Stimulated activated CD8-positive, alpha-beta memory T cell treated with anti-CD3 and anti-CD28 coated beads, Interleukin-15, amount 100 ng/mL, for 4 hours (primary cell): ENCODE measurements around the gene COX20.
"Not testable (repeated sequence)": the region's sequence is repeated elsewhere in the genome, so short reads cannot be mapped to it uniquely, and the experiment has no call there.

Experiments used
- DNase-seq, 2 donors: peaks; one replicate each; pipeline ENCODE4 v3.0.0-alpha.2; 2020; ENCODE audit warnings: low read depth in 2 of 2

Gene COX20

DNA sequence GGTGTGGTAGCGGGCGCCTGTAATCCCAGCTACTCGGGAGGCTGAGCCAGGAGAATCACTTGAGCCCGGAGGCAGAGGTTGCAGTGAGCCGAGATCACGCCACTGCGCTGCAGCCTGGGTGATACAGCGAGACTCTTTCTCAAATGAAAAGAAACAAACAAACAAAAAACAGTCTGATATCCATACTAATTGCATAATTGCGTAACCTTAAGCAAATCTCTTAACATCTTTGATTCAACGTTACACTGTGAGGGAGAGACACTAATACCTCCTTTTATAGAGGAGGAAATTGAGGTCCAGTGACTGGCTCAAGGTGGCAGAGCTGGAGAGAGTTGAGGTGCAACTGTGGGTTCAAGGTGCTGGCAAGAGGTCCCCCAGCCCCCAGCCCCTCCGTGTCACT lies 12.6 kb upstream of the COX20 start:
- DNase-seq, result no peak

DNA sequence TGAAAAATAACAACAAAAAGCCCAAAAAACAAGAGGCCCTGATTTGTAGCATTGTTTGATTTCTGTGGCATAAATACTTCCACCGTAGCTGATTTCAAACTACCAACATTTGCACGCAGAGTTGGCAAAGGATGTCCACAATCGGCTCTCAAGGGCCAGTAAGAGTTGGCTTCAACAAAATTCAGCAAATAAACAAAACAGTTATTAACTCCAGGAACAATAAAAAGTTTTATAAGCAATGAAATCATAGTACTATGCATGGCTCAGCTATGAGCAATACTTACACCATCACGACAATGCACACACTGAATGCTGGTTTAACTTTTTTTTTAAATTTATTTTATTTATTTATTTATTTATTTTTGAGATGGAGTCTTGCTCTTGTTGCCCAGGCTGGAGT lies 8.7 kb upstream of the COX20 start:
- no peak for DNase-seq

DNA sequence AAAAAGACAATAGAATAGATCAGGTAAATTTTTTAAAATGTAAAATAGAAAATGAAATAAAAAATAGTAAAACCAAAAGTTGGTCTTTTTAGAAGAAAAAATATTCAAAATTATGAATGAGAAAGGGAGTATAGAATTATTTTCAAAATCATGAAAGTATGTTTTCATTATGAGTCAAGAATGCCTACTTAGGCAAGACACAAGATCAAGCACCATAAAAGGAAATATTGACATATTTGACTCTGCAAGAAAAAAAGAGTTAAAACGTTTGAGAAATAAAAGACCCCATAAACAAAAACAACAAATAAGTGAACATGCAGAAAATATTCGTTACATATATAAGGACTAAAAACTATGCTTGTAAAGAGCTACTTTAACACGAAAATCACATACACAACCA lies 4.8 kb upstream of the COX20 start:
- DNase-seq, result no peak

DNA sequence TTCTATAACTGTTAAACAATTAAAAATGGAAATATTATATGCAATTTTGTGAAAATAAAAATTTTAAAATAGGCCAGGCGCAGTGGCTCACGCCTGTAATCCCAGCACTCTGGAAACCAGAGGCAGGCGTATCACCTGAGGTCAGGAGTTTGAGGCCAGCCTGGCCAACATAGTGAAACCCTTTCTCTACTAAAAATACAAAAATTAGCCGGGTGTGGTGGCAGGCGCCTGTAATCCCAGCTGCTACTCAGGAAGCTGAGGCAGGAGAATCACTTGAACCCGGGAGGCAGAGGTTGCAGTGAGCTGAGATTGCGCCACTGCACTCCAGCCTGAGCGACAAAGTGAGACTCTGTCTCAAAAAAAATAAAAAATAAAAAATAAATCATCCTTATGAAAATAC lies 2.2 kb upstream of the COX20 start:
- not testable (repeated sequence) for DNase-seq

DNA sequence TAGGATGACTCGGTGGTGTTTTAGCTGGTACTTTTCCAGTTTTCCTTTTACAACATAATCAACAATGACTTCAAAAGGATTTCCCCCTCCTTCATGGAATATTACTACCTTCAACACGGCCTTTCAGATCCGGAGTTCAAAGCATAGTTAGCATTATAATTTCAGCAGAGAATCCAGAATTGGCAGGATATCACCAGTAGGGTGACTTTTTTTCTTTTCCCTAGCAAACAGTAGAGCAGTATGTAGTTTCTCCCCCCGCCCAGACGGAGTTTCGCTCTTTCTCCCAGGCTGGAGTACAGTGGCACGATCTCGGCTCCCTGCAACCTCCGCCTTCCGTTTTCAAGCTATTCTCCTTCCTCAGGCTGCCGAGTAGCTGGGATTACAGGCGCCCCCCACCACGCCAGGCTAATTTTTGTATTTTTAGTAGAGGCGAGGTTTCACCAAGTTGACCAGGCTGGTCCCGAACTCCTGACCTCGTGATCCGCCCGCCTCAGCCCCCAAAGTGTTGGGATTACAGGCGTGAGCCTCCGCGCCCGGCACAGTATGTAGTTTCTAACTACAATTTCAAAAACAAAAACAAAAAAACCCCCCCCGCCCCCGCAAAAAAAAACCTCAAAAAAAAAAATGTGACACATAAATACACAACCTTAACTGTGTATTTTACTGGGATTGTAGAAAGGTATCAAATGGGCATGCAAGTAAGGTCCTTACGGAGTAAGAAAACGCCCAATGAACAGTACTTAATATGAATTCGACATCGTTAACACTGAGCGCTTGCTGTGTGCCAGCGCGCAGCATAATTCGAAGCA lies 1.5 kb upstream of the COX20 start:
- DNase-seq, result peak in 1 of 2 donors; percentile 15

DNA sequence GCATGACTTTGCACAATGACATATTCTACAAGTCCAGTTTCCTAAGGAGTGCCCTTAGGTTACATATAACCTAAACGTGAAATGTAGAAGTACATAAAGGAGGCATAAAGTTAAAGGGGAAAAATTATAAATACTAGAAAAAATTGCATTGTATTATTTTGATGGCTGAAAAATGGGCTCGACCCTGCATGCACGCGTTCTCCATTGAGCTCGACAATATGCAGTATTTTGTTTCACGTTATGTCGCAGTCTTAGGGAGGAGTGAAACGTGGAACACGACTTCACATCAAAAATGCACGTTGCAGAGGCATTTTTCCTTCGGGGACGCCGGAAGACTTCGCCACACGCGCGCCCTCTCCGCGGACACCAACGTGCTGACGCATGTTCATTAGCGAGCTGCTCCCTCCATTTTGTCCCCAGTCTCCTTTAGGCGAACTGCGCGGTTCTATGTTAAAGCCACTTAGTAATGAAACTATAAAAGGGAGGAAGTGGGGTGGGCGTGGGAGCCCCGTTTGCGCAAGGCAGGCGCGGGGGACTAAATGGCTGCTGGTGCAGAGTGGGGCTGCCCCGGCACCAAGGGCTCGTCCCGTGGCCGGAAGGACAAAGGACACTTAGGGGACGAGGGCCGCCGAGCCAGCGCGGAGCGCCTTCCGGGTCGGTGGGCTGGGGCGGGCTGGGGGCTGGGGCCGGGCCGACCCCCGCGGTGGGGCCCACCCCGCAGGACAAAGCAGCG lies 749 bp upstream of the COX20 start:
- peak; percentile 79 to 86 for DNase-seq

DNA sequence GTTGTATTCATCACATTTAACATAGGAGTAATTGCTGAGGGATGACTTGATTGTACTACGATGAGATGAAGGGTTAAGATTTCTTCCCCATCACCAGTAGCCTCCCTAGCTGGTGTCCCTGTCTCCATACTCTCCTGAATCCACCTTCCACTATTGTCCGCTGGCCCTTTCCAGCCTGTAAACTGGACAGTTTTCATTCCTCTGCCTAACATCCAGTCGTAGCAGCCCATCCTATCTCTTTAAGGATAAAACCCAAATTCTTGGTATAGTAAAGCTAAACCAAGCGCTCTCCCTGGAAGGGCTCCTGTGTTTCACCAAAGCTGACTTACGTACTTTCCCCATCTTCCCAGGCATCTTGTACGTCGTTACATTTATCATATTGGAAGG lies 670 bp downstream of the COX20 start:
- no peak for DNase-seq

DNA sequence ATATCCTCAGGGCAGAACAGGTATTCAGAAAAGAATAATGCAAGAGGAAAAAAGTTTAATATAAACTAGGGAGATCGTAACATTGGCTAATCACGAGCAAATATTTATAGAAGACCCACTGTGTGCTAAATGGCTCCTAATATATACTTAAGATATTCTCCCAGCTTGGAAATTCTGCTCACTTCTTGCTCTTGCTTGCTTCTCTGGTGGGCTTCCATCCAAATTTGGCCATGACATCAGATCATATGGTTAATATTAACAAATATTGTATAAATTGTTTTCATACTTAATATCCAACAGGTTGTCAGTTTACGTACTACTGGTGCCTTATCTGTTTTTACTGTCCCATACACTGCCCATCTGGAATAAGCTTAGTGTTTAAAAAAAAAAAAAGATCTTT lies 1.1 kb downstream of the COX20 start:
- no peak for DNase-seq

DNA sequence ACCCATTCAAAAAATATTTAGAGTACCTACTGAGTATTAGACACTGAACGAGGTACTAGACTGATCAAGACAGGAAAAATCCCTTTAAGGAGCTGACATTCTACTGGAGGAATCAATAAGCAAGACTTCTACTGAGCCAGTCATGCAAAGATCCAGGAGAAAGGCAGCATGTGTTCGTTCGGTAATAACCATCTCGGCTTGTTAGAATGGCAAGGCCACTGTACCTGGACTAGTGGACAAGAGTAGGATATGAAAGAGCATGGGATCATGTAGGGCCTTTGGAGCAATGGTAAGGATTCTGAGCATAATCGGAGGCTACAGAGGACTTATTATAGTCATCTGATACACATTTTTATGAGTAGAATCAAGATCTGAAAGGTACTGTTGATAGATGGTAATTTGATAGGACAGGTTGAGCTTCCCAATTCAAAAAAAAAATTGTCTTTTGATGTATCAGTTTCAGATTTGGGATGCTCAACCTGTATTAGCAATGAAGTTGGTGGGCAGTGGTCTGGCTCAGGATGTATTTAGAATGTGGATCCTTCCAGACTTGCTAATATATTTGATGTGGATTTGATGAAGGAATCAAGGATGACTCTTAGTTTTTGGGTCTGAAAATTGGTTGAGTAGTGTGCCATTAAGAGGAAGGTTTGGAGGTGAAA lies 2.3 kb downstream of the COX20 start:
- no peak for DNase-seq

DNA sequence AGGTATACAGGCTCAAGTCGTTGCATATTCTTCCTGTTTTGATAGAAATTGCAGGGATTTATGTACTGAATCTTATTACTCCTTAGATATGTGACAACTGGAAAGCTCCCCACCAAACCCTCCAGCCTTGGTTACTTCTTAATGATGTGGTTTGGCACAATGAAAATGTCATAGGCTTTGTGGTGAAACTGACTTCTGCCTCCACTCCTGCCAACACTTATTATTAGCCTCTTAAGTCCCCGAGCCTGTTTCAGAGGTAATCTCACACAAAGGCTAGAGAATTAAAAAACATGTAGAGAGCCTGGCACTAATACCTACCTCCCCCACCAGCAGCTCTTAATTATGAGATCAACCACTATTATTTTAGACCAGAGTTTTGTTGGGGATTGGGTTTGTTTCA lies 4.2 kb downstream of the COX20 start:
- no peak for DNase-seq

DNA sequence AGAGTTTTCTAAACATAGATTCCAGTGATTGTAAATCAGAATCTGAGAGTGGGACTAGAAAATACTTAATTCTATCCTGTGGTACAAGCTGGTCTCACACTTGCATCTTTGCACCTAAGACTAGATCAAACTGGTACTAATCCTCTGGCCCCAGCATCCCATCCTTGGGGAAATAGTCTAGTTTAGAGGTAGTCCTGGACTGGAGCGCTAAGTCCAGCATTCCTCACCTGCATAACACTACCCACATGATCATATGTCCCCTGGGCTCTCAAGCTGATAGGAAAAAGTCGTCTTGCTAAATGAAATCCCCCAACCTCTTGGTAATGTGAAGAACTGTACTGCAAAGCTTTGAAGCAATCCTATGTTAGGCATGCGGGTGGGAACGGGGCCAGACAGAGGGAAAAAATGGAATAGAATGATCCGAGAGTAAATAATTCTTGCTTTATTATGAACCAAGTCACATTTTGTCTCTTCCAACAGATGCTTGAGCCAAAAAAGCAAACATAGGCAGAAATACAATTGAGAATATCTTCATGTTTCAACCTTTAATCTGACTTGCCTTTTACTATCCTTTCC lies 4.8 kb downstream of the COX20 start:
- DNase-seq, result no peak

DNA sequence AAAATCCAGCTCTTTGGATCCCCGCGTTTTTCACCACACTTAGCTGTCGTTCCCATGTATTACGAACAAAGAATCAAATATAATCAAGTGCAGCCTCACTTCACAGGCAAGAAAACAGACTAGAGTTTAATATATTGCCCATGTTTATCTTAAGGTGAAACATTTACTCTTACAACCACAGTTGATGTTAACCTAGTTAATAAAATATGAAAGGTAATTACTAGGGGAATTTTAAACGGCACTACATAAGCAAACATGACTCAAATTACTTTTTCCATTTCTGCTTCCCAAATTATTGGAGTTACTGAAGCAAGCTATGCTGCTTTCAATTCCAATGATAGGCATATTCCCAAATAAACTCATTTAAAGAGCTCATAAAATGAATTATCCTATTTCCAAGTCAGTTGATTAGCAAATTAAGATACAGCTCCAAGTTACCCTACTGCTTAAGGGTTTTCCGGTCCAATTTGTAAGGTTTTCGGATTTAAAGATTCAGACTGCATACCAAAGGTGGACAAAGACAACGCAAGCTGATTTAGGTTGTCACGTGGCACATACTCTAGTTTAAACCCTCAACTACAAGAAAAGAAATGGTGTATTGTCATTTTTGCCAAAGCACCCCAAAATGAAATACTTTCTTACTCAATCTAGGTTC lies 5.9 kb downstream of the COX20 start:
- no peak for DNase-seq

DNA sequence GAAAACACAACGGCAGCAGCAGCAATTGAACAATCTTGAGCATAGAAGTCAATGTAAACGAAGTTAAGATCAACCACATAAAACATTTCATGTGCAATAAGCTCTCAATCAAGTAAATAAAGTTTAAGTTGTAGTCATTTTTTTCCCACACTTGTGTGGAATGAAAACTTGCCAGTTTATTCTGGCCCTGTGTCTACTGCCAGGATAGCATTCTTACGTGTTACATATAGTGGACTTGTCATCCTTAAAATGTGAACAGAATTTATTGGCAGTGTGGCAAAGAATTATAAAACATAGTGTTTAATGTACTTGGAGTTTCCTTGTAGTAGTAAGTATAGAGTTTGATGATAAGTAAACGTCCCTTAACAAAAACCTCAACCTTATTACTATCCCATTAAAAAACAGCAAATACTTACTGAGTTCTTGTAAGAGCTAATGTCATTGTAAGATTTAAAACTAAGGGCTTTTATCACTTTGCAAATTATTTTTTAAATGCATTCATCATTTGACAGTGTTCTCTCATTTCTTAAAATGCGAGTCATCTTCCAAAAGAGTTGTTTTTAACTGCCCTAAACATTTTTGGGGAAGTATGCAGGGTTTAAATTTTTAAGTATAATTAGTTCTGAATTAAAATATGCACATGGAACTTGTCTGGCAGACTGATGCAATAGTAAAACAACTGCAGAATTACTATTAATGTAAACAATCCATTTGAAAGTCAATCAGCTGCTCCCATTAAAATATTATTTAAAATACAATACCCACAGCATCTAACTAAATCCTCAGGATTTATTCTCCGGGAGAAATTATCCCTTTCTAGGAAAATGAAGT lies 7.9 kb downstream of the COX20 start:
- no peak for DNase-seq

DNA sequence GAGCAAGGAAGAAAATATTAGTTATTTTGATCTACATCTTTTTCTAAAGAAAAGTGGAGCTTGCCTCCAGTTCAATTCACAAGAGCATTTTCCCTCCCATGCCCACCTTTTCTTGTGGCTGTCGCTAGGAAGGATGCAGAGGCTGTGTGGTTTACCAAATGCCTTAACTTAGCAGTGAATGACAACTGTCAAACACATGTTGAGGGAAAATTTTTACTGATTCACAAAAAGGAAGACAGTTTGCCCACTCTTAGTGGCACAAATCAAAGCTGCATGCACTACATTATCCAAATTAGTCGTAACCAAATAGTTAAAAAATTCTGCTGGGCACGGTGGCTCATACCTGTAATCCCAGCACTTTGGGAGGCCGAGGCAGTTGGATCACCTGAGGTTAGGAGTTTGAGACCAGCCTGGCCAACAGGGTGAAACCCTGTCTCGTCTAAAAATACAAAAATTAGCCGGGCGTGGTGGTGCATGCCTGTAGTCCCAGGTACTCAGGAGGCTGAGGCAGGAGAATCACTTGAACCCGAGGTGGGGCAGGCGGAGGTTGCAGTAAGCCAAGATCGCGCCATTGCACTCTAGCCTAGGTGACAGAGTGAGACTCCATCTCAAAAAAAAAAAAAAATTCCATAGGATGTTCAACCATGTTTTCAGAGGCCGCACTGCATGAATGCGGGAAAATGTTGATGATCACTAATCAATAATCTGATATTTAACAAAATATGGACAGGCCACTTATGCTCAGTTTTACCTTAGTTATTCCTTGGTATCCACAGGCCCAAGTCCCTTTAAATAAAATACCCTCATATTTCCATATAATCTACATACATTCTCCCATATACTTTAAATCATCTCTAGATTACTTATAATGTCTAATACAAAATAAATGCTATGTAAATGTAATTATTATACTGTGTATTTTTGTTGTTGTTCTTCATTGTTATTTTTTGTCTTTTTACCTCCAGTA lies 9.0 kb downstream of the COX20 start:
- DNase-seq, result no peak

DNA sequence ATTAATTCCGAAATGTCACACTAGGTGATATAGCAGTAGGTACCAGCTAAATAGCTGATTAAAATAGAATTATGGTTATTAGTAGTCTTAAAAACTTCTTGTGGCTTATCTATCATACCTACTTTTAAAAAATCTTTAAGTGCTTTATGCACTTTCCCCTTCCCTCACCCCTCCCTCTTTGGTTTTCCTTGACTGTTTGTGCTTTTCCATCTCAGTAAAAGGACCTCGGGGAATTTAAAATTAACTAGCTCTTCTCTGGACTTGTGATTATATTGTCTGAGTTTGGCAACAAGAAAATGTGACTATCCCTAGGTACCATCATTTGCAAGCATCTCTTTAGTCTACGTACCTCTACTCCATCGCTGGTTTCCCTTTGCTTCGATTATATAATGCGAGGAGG lies 11.2 kb downstream of the COX20 start:
- no peak for DNase-seq

DNA sequence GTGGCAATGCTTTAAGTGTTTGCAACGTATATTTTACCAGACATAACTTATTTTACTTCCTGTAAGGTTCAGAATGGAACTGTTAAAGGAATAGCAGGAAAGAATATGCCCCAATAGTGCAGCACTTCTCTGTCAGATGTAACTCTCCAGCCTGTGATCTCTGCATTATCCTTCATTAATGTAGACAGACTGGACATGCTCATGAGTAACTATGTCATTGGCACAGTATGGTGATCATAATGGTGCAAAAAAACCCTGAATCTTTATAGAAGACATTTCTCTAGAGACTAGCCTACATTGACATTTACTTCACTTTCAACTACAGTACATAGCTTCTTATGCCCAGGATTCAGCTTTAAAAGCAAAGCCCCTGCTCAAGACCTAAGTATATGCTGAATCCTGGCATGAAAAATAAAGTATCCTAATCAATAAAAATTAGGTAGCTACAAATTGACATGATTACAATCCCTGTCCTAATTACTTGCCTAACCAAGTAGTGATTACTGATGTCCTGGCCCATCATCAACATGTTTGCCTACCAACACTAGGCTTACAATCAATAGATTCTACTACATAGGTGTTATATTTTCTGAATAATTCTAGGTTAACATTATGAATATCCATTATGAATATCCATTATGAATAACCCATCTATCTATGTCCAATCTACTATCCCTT lies 13.9 kb downstream of the COX20 start:
- no peak for DNase-seq

DNA sequence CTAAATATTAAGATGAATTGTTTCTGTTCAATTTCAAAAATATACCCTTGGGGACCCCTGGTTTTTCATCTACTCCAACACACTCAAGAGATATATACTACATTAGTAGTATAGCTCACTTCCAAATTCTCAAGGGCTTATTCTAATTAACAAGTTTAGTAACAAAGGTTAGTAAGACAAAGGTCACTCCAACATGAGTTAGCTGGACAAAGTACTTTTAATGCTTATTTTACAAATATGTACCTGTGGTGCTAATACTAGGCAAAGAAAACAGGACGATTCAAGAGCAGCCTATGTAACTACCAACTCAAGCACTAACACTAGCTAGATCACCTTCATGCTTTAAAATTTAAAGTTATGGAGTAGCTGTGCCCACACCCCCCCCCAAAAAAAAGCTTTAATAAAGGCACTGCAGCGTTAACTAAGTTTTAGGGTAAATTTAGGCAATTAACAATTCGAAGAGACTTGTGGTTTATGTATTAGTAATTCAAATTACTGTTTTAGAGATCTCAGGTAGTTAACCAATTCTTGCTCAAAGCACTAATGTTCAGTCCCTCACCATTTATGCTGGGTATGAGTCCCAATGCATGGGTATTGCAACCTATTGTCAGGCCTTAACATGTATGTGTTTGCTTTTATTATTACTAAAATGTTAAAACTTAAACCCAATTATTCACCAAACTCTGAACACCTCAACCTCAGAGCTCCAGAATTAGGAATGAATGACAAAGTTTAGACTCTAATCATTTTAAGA lies 14.8 kb downstream of the COX20 start:
- DNase-seq, result no peak

DNA sequence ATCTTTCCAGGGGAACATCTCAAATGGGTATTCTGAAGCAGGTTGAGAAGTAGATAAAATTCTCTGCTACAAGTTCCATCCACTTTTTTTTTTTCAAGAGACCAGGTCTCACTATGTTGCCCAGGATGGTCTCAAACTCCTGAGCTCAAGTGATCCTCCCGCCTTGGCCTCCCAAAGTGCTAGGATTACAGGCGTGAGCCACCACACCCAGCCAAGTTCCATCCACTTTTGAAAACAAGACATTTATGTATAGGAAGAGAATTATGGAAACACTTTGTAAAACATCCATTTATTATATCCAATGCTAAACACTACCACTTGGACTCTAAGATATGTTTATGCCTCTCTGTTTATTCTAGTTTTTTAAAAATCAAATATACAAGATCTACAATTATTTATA lies 15.4 kb downstream of the COX20 start:
- no peak for DNase-seq
